GM20000 (cell line): ENCODE data around the gene ANKS1B.

Experiments
- DNase-seq: peaks from one replicate; pipeline ENCODE4 v3.0.0; 2012; ENCODE audit warnings: low spot score
- TF ChIP-seq, protein P1 (sequence below): IDR thresholded peaks from 2 replicates; pipeline ENCODE4 v1.5.1; 2012; ENCODE audit warnings: mild to moderate bottlenecking, control low read depth; ENCODE audit errors: extremely low read depth, missing control alignments

Gene ANKS1B

DNA sequence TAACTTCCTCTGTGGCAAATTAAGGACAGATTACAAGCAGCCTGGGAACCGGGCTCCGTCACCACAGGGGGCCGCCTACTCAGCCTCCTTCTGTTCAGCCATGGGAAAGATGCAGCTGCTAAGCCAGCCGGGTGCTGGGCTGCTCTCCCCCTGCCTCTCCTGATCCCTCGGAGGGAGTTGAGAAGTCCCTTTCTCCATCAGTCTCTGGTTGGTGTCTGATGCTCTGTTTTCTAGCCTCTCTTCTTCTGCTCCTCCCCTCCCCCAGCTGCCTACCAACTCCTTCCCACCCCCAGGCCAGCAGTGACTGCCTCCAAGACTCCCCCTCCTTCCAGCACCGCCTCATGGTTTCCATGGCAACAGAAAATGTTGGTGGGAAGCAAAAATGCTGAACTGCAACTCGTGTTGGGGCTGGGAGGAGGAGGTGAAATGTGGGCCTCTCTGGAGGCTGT is 853.0 kb downstream of the ANKS1B start:
- peak; percentile 20 for DNase-seq
- TF ChIP-seq, protein P1, sequence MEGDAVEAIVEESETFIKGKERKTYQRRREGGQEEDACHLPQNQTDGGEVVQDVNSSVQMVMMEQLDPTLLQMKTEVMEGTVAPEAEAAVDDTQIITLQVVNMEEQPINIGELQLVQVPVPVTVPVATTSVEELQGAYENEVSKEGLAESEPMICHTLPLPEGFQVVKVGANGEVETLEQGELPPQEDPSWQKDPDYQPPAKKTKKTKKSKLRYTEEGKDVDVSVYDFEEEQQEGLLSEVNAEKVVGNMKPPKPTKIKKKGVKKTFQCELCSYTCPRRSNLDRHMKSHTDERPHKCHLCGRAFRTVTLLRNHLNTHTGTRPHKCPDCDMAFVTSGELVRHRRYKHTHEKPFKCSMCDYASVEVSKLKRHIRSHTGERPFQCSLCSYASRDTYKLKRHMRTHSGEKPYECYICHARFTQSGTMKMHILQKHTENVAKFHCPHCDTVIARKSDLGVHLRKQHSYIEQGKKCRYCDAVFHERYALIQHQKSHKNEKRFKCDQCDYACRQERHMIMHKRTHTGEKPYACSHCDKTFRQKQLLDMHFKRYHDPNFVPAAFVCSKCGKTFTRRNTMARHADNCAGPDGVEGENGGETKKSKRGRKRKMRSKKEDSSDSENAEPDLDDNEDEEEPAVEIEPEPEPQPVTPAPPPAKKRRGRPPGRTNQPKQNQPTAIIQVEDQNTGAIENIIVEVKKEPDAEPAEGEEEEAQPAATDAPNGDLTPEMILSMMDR = no peak

DNA sequence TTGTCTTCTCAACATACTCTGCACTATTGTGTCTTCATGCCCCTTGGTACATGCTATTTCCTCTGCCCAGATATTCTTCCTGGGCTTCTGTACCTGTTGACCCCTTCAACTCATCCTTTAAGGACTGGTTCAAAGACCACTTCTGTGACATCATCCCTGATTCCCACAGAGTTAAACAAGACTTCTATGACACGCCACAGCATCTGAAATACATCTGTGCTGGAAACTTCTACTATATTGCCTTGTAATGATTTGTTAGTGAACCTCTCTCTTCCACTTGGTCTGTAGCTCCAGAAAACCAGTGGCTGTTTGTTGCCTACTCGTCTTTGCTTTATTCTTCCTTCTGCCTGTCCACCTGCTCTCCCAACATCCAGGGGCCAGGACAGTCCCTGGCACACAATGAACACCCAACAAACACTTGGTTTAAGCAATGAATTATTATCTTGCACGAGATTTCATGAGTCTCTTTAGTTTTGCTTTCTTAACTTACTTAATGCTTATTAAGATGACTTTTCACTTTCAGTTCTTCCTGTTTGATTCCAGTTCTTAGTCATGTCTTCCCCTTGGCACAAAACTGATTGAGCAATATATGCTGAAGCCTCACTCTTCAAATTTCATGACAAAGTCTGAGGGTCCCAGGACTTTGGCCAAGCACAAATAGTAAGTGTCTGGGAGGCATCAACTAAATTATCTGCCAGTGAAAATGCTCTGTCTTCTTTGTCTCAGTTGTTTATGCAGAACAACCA is 853.8 kb downstream of the ANKS1B start:
- TF ChIP-seq, protein P1 = no peak
- DNase-seq = peak; percentile 30

DNA sequence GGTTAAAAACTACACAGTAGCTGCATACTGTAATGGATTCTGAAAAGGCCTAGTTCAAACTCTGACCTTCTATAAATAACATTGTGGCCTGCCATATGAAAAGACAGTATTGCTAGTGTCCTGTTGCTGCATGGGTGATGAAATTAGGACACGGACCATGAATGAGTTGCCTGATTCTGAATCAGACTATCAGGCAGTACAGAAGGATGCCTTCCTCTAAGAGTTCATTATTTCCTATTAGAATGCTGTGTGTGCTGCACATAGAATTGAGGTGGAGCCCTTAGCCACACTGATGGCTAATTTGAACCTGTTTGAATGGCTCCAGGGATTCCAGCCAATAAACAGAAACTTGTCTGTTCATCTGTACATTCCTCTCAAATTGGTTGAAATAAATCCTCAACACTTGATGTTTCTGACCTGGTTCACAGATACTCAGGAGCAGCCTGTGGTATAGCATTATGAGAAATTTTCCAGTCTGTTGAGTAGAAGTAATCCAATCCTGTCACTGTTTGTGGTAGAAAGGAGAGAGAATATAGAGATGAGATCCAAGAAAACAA is 856.4 kb downstream of the ANKS1B start:
- DNase-seq = no peak
- TF ChIP-seq, protein P1 = no peak

DNA sequence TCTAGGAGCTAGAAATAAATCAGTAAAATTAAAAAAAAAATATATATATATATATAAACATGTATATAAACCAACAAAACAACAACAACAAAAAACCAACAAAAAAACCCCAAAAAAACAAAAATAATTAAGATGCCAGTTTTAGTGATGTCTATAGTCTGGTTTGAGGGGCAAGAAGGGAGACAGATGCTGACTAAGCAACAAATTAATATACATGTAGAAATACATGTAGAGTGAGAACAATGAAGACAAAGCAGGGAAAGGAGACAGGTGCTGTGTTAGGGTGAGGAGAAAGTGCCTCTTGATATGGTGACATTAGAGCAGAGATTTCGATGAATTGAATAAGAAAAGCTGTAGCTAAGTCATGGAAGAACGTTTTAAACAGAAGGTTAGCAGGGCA is 861.8 kb downstream of the ANKS1B start:
- TF ChIP-seq, protein P1 = no peak

DNA sequence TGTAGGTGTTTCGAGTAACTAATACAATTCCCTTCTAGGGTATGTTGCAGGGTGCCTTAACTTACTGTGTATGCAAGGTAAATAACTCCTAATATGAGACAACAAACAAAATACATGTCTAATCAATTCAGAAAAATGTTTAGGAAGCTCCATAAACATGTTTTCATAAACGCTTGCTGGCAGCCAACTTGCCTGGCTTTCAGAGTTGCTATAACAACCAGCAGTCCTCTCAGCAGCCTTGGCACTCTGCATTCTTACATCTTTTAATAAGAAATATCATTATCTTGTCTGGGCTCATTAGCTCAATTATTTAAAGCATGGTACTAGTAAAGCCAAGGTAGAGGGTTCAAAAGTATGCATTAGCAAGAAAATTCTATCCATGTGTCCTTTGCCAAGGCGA is 862.2 kb downstream of the ANKS1B start:
- no peak for DNase-seq
- TF ChIP-seq, protein P1 = no peak

More for the DNA sequence above, 861.8 kb downstream of the ANKS1B start:
- DNase-seq = no peak

DNA sequence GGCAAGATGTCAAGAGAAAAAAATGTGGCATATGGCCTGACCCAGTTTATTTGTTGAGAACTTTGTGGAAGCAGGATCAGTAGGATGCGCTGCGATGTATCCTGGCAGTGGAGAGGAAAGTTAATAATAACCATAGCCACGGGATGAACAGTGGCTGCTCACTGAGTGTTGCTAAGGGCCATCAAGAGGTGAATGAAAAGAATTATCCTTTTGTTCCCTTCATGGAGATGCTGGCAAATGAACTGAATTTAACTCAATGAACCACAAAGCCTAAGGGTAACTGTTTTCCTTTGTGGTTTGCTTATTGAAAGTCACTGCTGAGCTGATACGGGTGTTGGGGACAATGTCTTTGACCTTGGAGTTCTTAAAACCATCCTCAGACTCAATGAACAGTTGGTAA is 863.2 kb downstream of the ANKS1B start:
- TF ChIP-seq, protein P1 = no peak
- DNase-seq = no peak

DNA sequence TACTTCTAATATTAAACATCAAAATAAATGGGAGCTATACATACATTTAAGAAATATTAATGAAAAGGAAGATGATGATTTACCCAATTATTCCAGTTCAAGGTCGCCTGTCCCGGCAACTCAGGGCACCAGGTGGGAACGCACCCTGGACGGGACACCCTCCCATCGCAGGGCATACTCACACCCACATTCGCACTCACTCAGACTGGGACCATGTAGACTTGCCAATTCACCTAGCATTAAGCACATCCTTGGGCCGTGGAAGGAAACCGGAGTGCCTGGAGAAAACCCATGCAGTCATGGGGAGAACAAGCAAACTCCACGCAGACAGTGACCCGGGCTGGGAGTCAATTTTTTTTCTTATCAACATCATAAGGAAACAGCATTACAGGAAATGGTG is 864.8 kb downstream of the ANKS1B start:
- DNase-seq = no peak
- TF ChIP-seq, protein P1 = no peak
